Measurements from ENCODE around the gene MTPN. TPM values are rescaled to one million over a fixed set of nuclear protein-coding genes. Genes with fewer than 3 reads are reported as not detected.

The MTPN gene
- total RNA-seq, 1 donor from 2014 or later = 90.6 TPM

GRCh38 chr7:136006208-136006607 lies 29.0 kb upstream of the MTPN start:
- no peak overlapping the region for H3K4me3 ChIP-seq (ENCODE audit: low read depth, low read length)
- H3K36me3 ChIP-seq (ENCODE audit: control insufficient read depth, insufficient read depth, low read length) = no peaks in the 10 kb centered on the region
- FAIRE-seq (no peak), DNase-seq (ENCODE audit: low read depth) (no peak)
- no peaks in the 10 kb centered on the region for H3K27me3 ChIP-seq (ENCODE audit: control insufficient read depth, insufficient read depth, low read length)
- TF ChIP-seq CTCF (IDR thresholded peaks at IDR 0.05; ENCODE audit: insufficient read depth, low read length, severe bottlenecking) = no peak

- DNase-seq (ENCODE audit: low read depth) (no peak), FAIRE-seq (no peak)
- Histone ChIP-seq H3K36me3 (ENCODE audit: control insufficient read depth, insufficient read depth, low read length) (no peaks in the 10 kb centered on the region), H3K27me3 (ENCODE audit: control insufficient read depth, insufficient read depth, low read length) (no peaks in the 10 kb centered on the region), H3K4me3 (ENCODE audit: low read depth, low read length) (no peak overlapping the region)
- no peak for TF ChIP-seq CTCF (IDR thresholded peaks at IDR 0.05; ENCODE audit: insufficient read depth, low read length, severe bottlenecking)
Measured at GRCh38 chr7:136004083-136004482, 26.9 kb upstream of the MTPN start.

GRCh38 chr7:136002802-136003201 lies 25.6 kb upstream of the MTPN start:
- Histone ChIP-seq H3K36me3 (ENCODE audit: control insufficient read depth, insufficient read depth, low read length) (no peaks in the 10 kb centered on the region), H3K27me3 (ENCODE audit: control insufficient read depth, insufficient read depth, low read length) (no peaks in the 10 kb centered on the region), H3K4me3 (ENCODE audit: low read depth, low read length) (no peak overlapping the region)
- no peak for DNase-seq (ENCODE audit: low read depth)
- no peak for FAIRE-seq
- no peak for TF ChIP-seq CTCF (IDR thresholded peaks at IDR 0.05; ENCODE audit: insufficient read depth, low read length, severe bottlenecking)

- H3K36me3 ChIP-seq (ENCODE audit: control insufficient read depth, insufficient read depth, low read length) = no peaks in the 10 kb centered on the region
- TF ChIP-seq CTCF (IDR thresholded peaks at IDR 0.05; ENCODE audit: insufficient read depth, low read length, severe bottlenecking) = no peak
- FAIRE-seq = no peak
- no peak overlapping the region for H3K4me3 ChIP-seq (ENCODE audit: low read depth, low read length)
- peak; percentile 31 for DNase-seq (ENCODE audit: low read depth)
- H3K27me3 ChIP-seq (ENCODE audit: control insufficient read depth, insufficient read depth, low read length) = no peaks in the 10 kb centered on the region
Measured at GRCh38 chr7:136000288-136000913, 23.2 kb upstream of the MTPN start.

DNA sequence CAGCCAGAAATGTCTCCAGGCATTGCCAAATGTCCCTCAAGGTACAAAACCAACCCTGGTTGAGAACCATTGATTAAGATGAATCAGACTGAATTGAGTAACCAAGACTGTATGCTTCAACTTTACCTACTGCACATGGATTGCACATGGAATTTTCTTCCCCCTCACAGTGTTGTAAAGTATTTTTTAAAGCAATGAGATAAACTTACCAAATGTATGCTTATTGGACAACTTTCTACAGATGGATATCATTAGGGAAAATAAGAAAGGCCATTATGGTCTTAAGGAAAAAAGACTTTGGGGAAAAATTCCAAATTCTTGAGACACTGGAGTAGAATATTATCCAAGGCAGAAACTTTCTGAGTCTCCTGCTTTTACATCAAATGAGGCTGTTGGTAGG lies 20.9 kb upstream of the MTPN start:
- FAIRE-seq (no peak), DNase-seq (ENCODE audit: low read depth) (peak; percentile 38)
- H3K36me3 ChIP-seq (ENCODE audit: control insufficient read depth, insufficient read depth, low read length) = no peaks in the 10 kb centered on the region
- no peaks in the 10 kb centered on the region for H3K27me3 ChIP-seq (ENCODE audit: control insufficient read depth, insufficient read depth, low read length)
- no peak overlapping the region for H3K4me3 ChIP-seq (ENCODE audit: low read depth, low read length)
- no peak for TF ChIP-seq CTCF (IDR thresholded peaks at IDR 0.05; ENCODE audit: insufficient read depth, low read length, severe bottlenecking)

- FAIRE-seq (no peak), DNase-seq (ENCODE audit: low read depth) (peak; percentile 67)
- no peak for TF ChIP-seq CTCF (IDR thresholded peaks at IDR 0.05; ENCODE audit: insufficient read depth, low read length, severe bottlenecking)
- Histone ChIP-seq H3K27me3 (ENCODE audit: control insufficient read depth, insufficient read depth, low read length) (no peaks in the 10 kb centered on the region), H3K36me3 (ENCODE audit: control insufficient read depth, insufficient read depth, low read length) (no peaks in the 10 kb centered on the region), H3K4me3 (ENCODE audit: low read depth, low read length) (no peak overlapping the region)
Measured at GRCh38 chr7:135995748-135996147, 18.6 kb upstream of the MTPN start.
